Astrocyte of the cerebellum (primary cell): ENCODE measurements around the gene CDCP1.

Experiments used
- DNase-seq: peaks from one replicate; pipeline ENCODE4 v3.0.0-alpha.2; 2011; ENCODE audit warnings: low read depth
- H3K4me3 ChIP-seq: 2 replicates; pipeline ENCODE4 v1.5.1; 2011; ENCODE audit warnings: mild to moderate bottlenecking, low read depth, low read length, moderate library complexity
- CTCF ChIP-seq: IDR thresholded peaks from 2 replicates; pipeline ENCODE4 v1.5.1; 2012; ENCODE audit warnings: low read length, low read depth, moderate library complexity, mild to moderate bottlenecking; ENCODE audit errors: missing control alignments
- in situ Hi-C: cut with HindIII; loops from 2 replicates; pipeline ENCODE4 v1.10.0; 2017; ENCODE audit warnings: low sequenced_read_pairs

CDCP1 gene

GRCh38 chr3:45140141-45140769 is 5.9 kb downstream of the CDCP1 start:
- DNase-seq = no peak
- no peak overlapping the region for H3K4me3 ChIP-seq
- in situ Hi-C loops = no loop called here
- TF ChIP-seq CTCF = no peak

DNA sequence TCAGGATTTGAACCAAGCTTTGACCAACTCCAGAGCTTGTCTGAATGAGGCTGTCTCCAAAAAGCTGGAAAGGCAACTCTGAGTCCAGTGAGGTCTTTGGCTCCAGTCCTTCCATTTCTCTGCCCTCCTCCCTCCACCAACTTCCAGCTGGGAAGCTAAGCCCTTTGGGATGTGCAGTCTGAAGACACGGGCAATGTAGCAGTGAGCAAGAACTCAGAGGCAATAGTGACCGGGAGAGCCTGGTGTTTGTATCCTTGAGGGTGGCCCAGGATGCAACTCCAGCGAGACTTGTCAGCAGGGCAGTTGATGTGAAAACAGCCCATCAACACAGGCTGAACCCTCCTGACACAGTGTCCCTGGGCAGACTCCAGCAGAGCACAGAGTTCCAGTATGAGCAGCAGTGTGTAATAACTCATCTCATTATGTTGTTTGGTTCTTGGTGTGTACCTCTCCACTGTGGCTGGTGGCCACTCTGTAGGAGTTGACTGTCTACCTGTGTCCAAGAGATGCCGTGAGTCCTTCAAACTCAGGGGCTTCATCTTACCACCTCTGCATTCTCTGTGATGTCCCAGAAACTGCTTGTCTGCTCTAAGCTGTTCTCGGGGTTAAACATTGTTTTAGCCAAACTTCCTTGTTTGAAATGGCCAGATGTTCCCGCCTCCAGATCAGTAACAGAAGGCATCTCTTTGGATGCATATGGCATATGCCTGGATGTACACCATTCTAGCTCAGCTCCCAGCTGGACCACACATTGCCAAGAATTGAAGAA is 6.6 kb downstream of the CDCP1 start:
- in situ Hi-C loops = no loop called here

GRCh38 chr3:45137656-45138181 is 8.5 kb downstream of the CDCP1 start:
- no peak overlapping the region for H3K4me3 ChIP-seq
- DNase-seq = no peak
- TF ChIP-seq CTCF = no peak
- in situ Hi-C loops = no loop called here

More for the DNA sequence above, 6.6 kb downstream of the CDCP1 start:
- DNase-seq = no peak
- TF ChIP-seq CTCF = no peak
- no peak overlapping the region for H3K4me3 ChIP-seq

GRCh38 chr3:45135959-45136358 is 10.2 kb downstream of the CDCP1 start:
- in situ Hi-C loops = no loop called here
- no peak for DNase-seq
- H3K4me3 ChIP-seq = no peak overlapping the region
- TF ChIP-seq CTCF = no peak

GRCh38 chr3:45134758-45135521 is 11.2 kb downstream of the CDCP1 start:
- in situ Hi-C loops = no loop called here
- no peak overlapping the region for H3K4me3 ChIP-seq
- no peak for DNase-seq
- no peak for TF ChIP-seq CTCF

DNA sequence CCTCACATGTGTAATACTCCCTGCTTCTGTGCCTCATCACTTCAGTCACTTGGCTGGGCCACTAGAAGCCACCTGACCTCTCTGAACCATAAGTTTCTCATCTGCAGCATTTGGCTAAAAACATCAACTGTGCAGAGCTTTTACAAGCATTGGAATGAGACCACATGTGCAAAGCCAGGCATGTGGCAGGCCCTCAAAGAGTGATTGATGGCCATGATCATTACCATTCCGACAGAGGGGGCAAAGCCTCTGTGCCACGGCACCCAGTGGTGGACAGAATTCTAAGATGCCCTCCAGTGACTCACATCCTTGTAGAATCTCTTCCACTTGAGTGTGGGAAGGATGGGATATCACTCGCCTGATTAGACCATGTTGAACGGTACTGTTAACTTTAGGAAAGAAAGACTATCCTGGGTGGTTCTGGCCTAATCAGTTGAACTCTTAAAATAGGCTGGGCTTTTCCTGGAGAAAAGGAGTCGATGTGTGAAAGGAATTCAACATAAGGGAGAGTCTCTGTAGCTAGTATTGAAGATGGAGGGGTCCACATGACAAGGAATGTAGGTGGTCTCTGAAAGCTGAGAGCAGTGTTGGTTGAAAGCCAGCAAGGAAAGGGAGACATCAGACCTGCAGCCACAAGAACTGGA is 13.5 kb downstream of the CDCP1 start:
- no peak for DNase-seq
- in situ Hi-C loops = no loop called here
- H3K4me3 ChIP-seq = no peak overlapping the region
- no peak for TF ChIP-seq CTCF
